GM19438 (cell line): ENCODE results near the gene STXBP1.
A peak's percentile ranks its signal among the peaks of the same experiment; 100 is the strongest.

Source experiments
- ATAC-seq: cut with Tn5 transposase; IDR thresholded peaks from one replicate; pipeline ENCODE4 v1.9.1; 2021; ENCODE audit warnings: low read depth; ENCODE audit not compliant: unreplicated experiment

The STXBP1 gene

GRCh38 chr9:127686461-127687393 lies 74.7 kb downstream of the STXBP1 start:
- ATAC-seq, result no peak

- no peak for ATAC-seq
These were observed 77.4 kb downstream of the STXBP1 start for GRCh38 chr9:127689329-127690000.

DNA sequence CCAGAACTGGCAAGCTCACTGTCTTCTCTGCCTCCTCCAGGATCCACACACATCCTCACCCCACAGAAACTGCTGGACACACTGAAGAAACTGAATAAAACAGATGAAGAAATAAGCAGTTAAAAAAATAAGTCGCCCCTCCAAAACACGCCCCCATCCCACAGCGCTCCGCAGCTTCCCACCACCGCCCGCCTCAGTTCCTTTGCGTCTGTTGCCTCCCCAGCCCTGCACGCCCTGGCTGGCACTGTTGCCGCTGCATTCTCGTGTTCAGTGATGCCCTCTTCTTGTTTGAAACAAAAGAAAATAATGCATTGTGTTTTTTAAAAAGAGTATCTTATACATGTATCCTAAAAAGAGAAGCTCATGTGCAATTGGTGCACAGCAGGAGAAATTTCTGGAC lies 78.7 kb downstream of the STXBP1 start:
- no peak for ATAC-seq

DNA sequence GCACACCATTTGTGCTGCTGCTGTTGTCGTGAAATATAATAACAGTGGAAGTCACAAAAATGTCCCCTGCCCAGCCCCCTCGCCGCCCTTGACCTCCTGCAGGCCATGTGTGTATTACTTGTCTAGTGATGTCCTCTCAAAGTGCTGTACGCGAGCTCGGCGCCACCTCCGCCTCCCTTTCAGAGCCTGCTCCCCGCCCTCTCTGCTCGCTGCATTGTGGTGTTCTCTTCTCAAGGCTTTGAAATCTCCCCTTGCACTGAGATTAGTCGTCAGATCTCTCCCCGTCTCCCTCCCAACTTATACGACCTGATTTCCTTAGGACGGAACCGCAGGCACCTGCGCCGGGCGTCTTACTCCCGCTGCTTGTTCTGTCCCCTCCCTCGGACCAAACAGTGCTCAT lies 80.0 kb downstream of the STXBP1 start:
- no peak for ATAC-seq

DNA sequence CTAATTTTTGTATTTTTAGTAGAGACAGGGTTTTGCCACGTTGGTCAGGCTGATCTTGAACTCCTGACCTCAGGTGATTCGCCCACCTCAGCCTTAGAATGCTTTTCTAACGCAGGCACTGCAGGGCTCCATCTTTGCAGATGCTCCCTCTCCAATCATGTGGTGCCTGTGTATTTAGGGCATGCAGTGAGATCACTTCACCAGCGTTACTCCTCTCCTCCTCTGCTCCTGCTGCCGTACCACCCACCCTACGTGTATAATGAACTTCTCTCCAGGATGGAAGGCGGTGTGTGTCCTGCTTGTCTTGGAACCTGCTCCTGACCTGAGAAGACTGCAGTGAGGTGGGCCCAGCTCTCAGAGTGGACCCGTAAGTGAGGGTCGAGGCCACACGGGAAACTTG lies 81.1 kb downstream of the STXBP1 start:
- ATAC-seq, result no peak

- no peak for ATAC-seq
These were observed 81.6 kb downstream of the STXBP1 start for GRCh38 chr9:127693697-127694096.

DNA sequence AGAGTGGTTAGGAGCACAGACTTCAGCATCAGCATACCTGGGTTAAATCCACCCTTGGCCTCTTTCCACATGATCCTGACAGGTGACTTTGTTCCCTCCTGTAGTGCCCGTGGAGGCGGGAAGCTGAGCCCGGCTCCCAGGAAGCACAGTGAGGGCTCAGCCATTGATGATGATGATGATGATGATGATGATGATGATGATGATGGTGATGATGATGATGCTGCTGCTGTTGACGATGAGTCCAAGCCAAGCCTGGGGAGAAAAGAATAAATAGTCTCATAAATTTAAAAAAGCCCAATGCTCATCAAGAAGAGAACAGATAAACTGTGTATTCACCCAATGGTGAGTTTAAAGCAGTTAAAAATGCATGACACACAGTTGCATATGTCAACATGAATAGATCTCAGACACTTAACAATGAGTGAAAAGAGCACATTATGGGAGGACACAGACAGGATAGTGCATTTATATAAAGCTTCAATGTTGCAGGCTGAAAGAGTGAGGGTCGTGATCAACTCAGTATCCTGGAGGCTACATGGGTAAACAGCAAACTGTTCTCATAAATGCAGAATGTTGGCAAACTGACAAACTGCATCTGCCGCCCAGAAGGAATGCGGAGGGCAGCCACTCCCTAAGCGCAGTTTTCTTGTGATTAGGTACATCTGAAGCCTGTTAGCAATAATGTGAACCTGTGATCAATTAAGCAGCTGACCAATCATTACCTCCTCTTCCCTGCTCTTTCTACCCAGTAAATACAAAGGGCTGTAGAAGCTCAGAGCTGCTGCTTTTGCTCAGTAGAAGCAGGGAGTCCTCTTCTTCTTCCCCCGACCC lies 83.0 kb downstream of the STXBP1 start:
- ATAC-seq, result no peak

GRCh38 chr9:127697575-127697974 lies 85.5 kb downstream of the STXBP1 start:
- no peak for ATAC-seq

- no peak for ATAC-seq
These were observed 86.3 kb downstream of the STXBP1 start for GRCh38 chr9:127698386-127698785.

DNA sequence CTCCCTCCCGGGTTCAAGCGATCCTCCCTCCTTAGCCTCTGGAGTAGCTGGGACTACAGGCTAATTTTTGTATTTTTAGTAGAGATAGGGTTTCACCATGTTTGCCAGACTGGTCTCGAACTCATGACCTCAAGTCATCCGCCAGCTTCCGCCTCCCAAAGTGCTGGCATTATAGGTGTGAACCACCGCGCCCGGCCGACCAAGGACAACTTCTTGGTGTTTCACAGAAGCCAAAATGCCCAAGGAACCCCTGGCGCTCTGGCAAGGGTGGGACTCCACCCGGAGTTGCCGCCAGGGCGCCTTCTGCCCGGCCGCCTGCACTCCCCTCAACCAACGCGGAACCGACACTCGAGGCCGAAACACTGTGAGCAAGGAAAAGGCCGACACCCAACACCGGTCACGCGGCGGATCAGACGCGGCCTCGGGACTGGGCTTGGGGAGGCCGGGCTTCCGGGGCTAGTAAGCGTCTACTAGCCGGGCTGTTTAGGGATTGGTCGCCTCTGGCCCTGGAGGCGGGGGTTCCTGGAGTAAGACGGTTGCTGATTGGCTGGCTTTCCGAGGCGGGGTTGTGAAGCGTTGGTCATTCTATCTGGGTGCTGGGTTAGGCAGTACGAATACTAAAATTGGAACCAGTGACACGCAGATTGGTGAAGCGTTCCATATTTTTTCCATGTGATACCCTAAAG lies 87.1 kb downstream of the STXBP1 start:
- peak; percentile 94 for ATAC-seq

DNA sequence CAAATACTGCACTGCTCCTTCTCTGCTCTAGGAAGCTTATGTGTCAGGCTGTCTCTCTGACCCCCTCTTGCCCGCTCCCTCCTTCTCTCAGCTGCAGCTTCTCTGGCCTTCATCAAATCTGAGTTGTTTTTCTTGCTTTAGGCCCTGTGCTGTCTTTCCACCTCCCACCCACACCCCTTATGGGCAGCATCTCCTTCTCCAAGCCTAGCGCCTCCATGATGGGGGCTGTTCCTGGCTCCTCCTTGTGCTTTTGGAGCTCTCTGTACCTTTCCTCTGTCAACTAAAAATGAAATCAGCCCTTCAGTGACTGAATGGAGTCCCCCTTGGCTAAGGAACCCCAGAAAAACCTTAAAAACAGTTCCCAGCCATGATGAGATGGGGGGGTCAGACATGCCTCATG lies 88.1 kb downstream of the STXBP1 start:
- no peak for ATAC-seq

DNA sequence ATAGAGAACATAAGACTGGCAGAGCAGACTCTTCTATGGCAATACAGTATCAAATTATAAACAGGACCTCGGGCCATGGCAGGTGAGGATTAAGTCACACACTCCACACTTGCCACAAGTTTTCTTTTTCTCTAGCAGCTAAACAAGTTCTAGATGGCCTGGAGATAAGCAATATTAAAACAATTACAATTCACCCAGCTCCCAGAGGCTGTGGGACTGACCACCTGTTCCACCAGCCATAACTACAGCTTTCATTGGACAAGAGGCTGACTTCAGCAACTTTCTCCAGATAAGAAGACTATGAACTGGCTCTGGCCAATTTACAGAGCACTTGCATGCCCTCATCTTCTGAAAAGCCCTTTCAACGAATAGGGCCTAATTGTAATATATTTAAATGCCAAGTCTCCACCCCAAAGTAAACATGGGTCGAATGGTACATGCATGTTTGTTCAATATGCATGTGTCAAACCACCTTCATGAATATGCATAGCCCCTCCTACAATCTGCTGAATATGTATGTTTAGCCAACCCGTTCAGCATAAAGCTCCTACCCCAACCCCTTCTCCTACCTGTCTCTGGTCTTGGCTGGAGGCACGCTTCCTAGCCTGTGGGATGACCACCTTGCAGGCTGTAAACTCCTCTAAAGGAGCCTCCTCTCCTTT lies 88.6 kb downstream of the STXBP1 start:
- no peak for ATAC-seq

GRCh38 chr9:127703289-127703946 lies 91.3 kb downstream of the STXBP1 start:
- ATAC-seq, result no peak

- ATAC-seq, result no peak
These were observed 93.7 kb downstream of the STXBP1 start for GRCh38 chr9:127705577-127706379.

DNA sequence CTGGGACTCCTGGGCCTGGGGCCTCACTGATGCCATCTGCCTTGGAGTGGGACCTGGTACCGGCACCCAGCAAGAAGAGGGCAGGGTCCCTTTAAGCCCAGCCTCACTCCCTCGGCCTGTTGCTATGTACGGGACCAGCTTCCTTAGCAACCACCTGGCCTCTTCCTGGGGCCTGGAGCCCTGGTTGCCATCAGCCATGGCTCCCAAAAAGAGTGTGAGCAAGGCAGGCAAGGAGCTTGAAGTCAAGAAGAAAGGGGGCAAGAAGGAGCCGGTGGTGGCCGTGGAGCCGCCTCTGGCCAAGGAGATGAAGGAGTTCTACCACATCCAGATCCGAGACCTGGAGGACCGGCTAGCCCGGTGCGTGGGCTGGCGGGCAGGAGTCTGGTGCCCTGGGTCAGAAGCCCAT lies 94.8 kb downstream of the STXBP1 start, which contains the start of gene CFAP157:
CFAP157 (plus strand) TSS at position 153 of the 406 bp plus-strand sequence; CDS start at position 197, 44 bp downstream.
- no peak for ATAC-seq

GRCh38 chr9:127707766-127708165 lies 95.7 kb downstream of the STXBP1 start:
- ATAC-seq, result no peak

DNA sequence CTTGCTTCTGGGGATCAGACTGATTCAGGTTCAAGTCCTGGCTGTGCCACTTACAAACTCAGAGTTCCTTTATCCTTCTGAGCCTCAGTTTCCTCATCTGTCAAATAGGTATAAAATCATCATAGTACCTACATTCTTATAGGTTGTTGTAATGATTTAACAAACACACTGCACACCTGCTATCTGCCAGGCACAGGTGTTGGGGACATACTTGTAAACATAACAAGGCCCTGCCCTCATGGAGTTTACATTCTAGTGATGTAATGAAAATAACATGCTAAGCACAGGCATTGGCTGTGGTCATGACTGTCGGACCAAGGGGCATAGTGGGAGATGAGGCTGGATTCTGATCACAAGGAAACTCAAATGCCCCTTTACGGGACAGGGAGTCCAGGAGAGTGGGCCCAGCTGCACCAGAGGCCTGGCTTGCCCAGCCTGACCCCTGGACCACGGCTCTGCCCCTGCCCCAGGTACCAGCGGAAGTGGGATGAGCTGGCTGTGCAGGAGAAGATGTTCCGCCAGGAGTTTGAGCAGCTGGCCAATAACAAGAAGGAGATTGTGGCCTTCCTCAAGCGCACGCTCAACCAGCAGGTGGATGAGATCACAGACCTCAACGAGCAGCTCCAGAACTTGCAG lies 97.0 kb downstream of the STXBP1 start:
- no peak for ATAC-seq

GRCh38 chr9:127710204-127710783 lies 98.2 kb downstream of the STXBP1 start:
- ATAC-seq, result no peak
